Lower leg skin (tissue), 3 donors: Measurements from ENCODE around the gene SYVN1.

Source experiments
- POLR2A ChIP-seq, 2 donors: fragments of 450-650 bp; IDR thresholded peaks; one replicate each; pipeline ENCODE4 v1.6.1; 2016 to 2017; ENCODE audit warnings: antibody characterized with exemption in 2 of 2, mild to moderate bottlenecking in 1 of 2, moderate library complexity in 1 of 2
- TF ChIP-seq, protein P1 (sequence below), 3 donors: fragments of 450-650 bp; IDR thresholded peaks; one replicate each; pipeline ENCODE4 v1.5.1; 2016; ENCODE audit warnings: antibody characterized with exemption in 3 of 3, mild to moderate bottlenecking in 3 of 3, moderate library complexity in 2 of 3

GRCh38 chr11:65104628-65105027 lies 29.7 kb downstream of the SYVN1 start:
- TF ChIP-seq, protein P1, sequence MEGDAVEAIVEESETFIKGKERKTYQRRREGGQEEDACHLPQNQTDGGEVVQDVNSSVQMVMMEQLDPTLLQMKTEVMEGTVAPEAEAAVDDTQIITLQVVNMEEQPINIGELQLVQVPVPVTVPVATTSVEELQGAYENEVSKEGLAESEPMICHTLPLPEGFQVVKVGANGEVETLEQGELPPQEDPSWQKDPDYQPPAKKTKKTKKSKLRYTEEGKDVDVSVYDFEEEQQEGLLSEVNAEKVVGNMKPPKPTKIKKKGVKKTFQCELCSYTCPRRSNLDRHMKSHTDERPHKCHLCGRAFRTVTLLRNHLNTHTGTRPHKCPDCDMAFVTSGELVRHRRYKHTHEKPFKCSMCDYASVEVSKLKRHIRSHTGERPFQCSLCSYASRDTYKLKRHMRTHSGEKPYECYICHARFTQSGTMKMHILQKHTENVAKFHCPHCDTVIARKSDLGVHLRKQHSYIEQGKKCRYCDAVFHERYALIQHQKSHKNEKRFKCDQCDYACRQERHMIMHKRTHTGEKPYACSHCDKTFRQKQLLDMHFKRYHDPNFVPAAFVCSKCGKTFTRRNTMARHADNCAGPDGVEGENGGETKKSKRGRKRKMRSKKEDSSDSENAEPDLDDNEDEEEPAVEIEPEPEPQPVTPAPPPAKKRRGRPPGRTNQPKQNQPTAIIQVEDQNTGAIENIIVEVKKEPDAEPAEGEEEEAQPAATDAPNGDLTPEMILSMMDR (IDR thresholded peaks at IDR 0.05), result no peak
- TF ChIP-seq POLR2A (IDR thresholded peaks at IDR 0.05), result no peak
